ENCODE data around the gene DLG1. TPM values are rescaled to one million over a fixed set of nuclear protein-coding genes. Genes with fewer than 3 reads are reported as not detected.

Gene DLG1
- total RNA-seq, 1 experiment from 2014 or later: 127 TPM

GRCh38 chr3:197209366-197210260 lies 88.8 kb downstream of the DLG1 start:
- Mint-ChIP-seq H3K4me3 (ENCODE audit: low read depth, unreplicated experiment) (no peak overlapping the region), H3K36me3 (ENCODE audit: insufficient read depth, unreplicated experiment) (peaks cover 12% of the 10 kb centered on the region), H3K27me3 (ENCODE audit: unreplicated experiment) (no peaks in the 10 kb centered on the region), H3K4me1 (ENCODE audit: low read depth, unreplicated experiment) (peaks cover 33% of the 10 kb centered on the region), H3K9me3 (ENCODE audit: low read depth, unreplicated experiment) (peaks cover 3% of the 10 kb centered on the region), H3K27ac (ENCODE audit: unreplicated experiment) (no peak overlapping the region)
- TF ChIP-seq CTCF (IDR thresholded peaks at IDR 0.05; ENCODE audit: unreplicated experiment): no peak
- CTCF ChIA-PET: no interaction called here
- DNase-seq: no peak
- no TSS peak for BruUV-seq (replicated peaks)
- intact Hi-C loops (cut with micrococcal nuclease; ENCODE audit: unreplicated experiment): no loop called here

GRCh38 chr3:197206913-197207312 lies 91.5 kb downstream of the DLG1 start:
- intact Hi-C loops (cut with micrococcal nuclease; ENCODE audit: unreplicated experiment): no loop called here
- no TSS peak for BruUV-seq (replicated peaks)
- H3K36me3 Mint-ChIP-seq (ENCODE audit: insufficient read depth, unreplicated experiment): no peaks in the 10 kb centered on the region
- H3K9me3 Mint-ChIP-seq (ENCODE audit: low read depth, unreplicated experiment): peaks cover 2% of the 10 kb centered on the region
- no peak for TF ChIP-seq CTCF (IDR thresholded peaks at IDR 0.05; ENCODE audit: unreplicated experiment)
- CTCF ChIA-PET: no interaction called here
- H3K4me3 Mint-ChIP-seq (ENCODE audit: low read depth, unreplicated experiment): no peak overlapping the region
- H3K27me3 Mint-ChIP-seq (ENCODE audit: unreplicated experiment): no peaks in the 10 kb centered on the region
- no peak for DNase-seq
- H3K4me1 Mint-ChIP-seq (ENCODE audit: low read depth, unreplicated experiment): peaks cover 25% of the 10 kb centered on the region
- no peak overlapping the region for H3K27ac Mint-ChIP-seq (ENCODE audit: unreplicated experiment)

GRCh38 chr3:197205675-197206074 lies 92.7 kb downstream of the DLG1 start:
- DNase-seq: no peak
- no peaks in the 10 kb centered on the region for H3K9me3 Mint-ChIP-seq (ENCODE audit: low read depth, unreplicated experiment)
- H3K27me3 Mint-ChIP-seq (ENCODE audit: unreplicated experiment): no peaks in the 10 kb centered on the region
- no peak overlapping the region for H3K4me3 Mint-ChIP-seq (ENCODE audit: low read depth, unreplicated experiment)
- peaks cover 25% of the 10 kb centered on the region for H3K4me1 Mint-ChIP-seq (ENCODE audit: low read depth, unreplicated experiment)
- no peaks in the 10 kb centered on the region for H3K36me3 Mint-ChIP-seq (ENCODE audit: insufficient read depth, unreplicated experiment)
- CTCF ChIA-PET: no interaction called here
- no peak for TF ChIP-seq CTCF (IDR thresholded peaks at IDR 0.05; ENCODE audit: unreplicated experiment)
- no TSS peak for BruUV-seq (replicated peaks)
- H3K27ac Mint-ChIP-seq (ENCODE audit: unreplicated experiment): no peak overlapping the region
- intact Hi-C loops (cut with micrococcal nuclease; ENCODE audit: unreplicated experiment): no loop called here

- intact Hi-C loops (cut with micrococcal nuclease; ENCODE audit: unreplicated experiment): no loop called here
- H3K27ac Mint-ChIP-seq (ENCODE audit: unreplicated experiment): no peak overlapping the region
- no peak for TF ChIP-seq CTCF (IDR thresholded peaks at IDR 0.05; ENCODE audit: unreplicated experiment)
Observed at GRCh38 chr3:197205265-197205664, 93.1 kb downstream of the DLG1 start.

More at GRCh38 chr3:197205265-197205664, 93.1 kb downstream of the DLG1 start:
- Mint-ChIP-seq H3K9me3 (ENCODE audit: low read depth, unreplicated experiment) (no peaks in the 10 kb centered on the region), H3K36me3 (ENCODE audit: insufficient read depth, unreplicated experiment) (no peaks in the 10 kb centered on the region), H3K4me3 (ENCODE audit: low read depth, unreplicated experiment) (no peak overlapping the region), H3K4me1 (ENCODE audit: low read depth, unreplicated experiment) (peaks cover 23% of the 10 kb centered on the region), H3K27me3 (ENCODE audit: unreplicated experiment) (no peaks in the 10 kb centered on the region)
- CTCF ChIA-PET: no interaction called here
- no TSS peak for BruUV-seq (replicated peaks)
- no peak for DNase-seq

Measured in Calu3 (cell line).